Tibial nerve (tissue), 4 donors: Measurements from ENCODE around the gene FAM227A. TPM values are rescaled to one million over a fixed set of nuclear protein-coding genes. Genes with fewer than 3 reads are reported as not detected.
"Not testable (repeated sequence)": the region's sequence is repeated elsewhere in the genome, so short reads cannot be mapped to it uniquely, and the experiment has no call there.

Experiments
- DNase-seq, 2 donors: peaks; one replicate each; pipeline ENCODE4 v3.0.0-alpha.2; 2019; ENCODE audit warnings: low spot score in 2 of 2
- H3K27ac ChIP-seq, 4 donors: fragments of 200-600 bp; sonication (generic) in 3 of 4; one replicate each; pipeline ENCODE4 v1.5.1; 2017 to 2019; ENCODE audit warnings: mild to moderate bottlenecking in 1 of 4
- H3K27me3 ChIP-seq, 2 donors: fragments of 200-600 bp; sonication (generic) in 1 of 2; one replicate each; pipeline versions ENCODE4 v1.5.1 to v1.6.0; 2017 to 2019
- H3K36me3 ChIP-seq, 3 donors: fragments of 200-600 bp; sonication (generic); one replicate each; pipeline ENCODE4 v1.5.1; 2018 to 2019
- H3K4me1 ChIP-seq, 4 donors: fragments of 200-600 bp; sonication (generic) in 3 of 4; one replicate each; pipeline ENCODE4 v1.5.1; 2017 to 2019
- H3K4me3 ChIP-seq, 4 donors: fragments of 200-600 bp; sonication (generic) in 3 of 4; one replicate each; pipeline ENCODE4 v1.5.1; 2017 to 2019; ENCODE audit warnings: mild to moderate bottlenecking in 1 of 4, moderate library complexity in 1 of 4
- H3K9me3 ChIP-seq, 4 donors: fragments of 200-600 bp; sonication (generic) in 3 of 4; one replicate each; pipeline ENCODE4 v1.5.1; 2017 to 2019
- EP300 ChIP-seq, 2 donors: sonication (generic); formaldehyde crosslinking; IDR thresholded peaks; one replicate each; pipeline ENCODE4 v1.6.1; 2017; ENCODE audit warnings: antibody characterized with exemption in 2 of 2, mild to moderate bottlenecking in 1 of 2
- POLR2A ChIP-seq, 2 donors: fragments of 450-650 bp; IDR thresholded peaks; one replicate each; pipeline ENCODE4 v1.6.1; 2017; ENCODE audit warnings: antibody characterized with exemption in 2 of 2, mild to moderate bottlenecking in 2 of 2, moderate library complexity in 2 of 2
- WGBS, 2 donors: methylation state at CpG; one replicate each; pipeline ENCODE4 v1.1.5; 2018; 5-methylcytosine and 5-hydroxymethylcytosine counted together
- total RNA-seq, 4 donors: library from RNA; depleted of rRNA; stranded (reverse); fragments of >200 nt; gene quantifications; one replicate each; pipeline ENCODE4 v1.1.0, GENCODE V29; 2016
- TF ChIP-seq, protein P1 (sequence below), 5 experiments: fragments of 200-600 bp in 3 of 5; fragments of 450-650 bp in 2 of 5; sonication (generic) in 3 of 5; IDR thresholded peaks; one replicate each; pipeline ENCODE4 v1.5.1; 2016 to 2019; ENCODE audit warnings: antibody characterized with exemption in 5 of 5, mild to moderate bottlenecking in 3 of 5, moderate library complexity in 2 of 5

Gene FAM227A
- total RNA-seq, 4 donors from 2014 or later = 1.3 to 10.2 (median 6.7) TPM

- Histone ChIP-seq H3K27me3 (no peaks in the 10 kb centered on the region), H3K9me3 (no peaks in the 10 kb centered on the region)
- WGBS, 2 donors = 70 to 77% methylated on average over 4 of the region's 4 CpGs
These were observed 32.8 kb downstream of the FAM227A start for GRCh38 chr22:38623351-38623750.

GRCh38 chr22:38618682-38619081, 37.5 kb downstream of the FAM227A start:
- H3K9me3 ChIP-seq = no peaks in the 10 kb centered on the region
- H3K4me3 ChIP-seq = no peak overlapping the region
- H3K27ac ChIP-seq = no peak overlapping the region
- DNase-seq = no peak
- peaks cover 0 to 6% (median 0%) of the 10 kb centered on the region in 3 donors for H3K36me3 ChIP-seq
- H3K4me1 ChIP-seq = no peaks in the 10 kb centered on the region
- 95 to 96% methylated on average over 2 of the region's 2 CpGs for WGBS, 2 donors
- H3K27me3 ChIP-seq = no peaks in the 10 kb centered on the region
- TF ChIP-seq EP300 (IDR thresholded peaks at IDR 0.05) (no peak), POLR2A (IDR thresholded peaks at IDR 0.05) (no peak)
- TF ChIP-seq, protein P1, sequence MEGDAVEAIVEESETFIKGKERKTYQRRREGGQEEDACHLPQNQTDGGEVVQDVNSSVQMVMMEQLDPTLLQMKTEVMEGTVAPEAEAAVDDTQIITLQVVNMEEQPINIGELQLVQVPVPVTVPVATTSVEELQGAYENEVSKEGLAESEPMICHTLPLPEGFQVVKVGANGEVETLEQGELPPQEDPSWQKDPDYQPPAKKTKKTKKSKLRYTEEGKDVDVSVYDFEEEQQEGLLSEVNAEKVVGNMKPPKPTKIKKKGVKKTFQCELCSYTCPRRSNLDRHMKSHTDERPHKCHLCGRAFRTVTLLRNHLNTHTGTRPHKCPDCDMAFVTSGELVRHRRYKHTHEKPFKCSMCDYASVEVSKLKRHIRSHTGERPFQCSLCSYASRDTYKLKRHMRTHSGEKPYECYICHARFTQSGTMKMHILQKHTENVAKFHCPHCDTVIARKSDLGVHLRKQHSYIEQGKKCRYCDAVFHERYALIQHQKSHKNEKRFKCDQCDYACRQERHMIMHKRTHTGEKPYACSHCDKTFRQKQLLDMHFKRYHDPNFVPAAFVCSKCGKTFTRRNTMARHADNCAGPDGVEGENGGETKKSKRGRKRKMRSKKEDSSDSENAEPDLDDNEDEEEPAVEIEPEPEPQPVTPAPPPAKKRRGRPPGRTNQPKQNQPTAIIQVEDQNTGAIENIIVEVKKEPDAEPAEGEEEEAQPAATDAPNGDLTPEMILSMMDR (IDR thresholded peaks at IDR 0.05) = no peak

More at GRCh38 chr22:38623351-38623750, 32.8 kb downstream of the FAM227A start:
- Histone ChIP-seq H3K36me3 (peaks cover 0 to 3% (median 0%) of the 10 kb centered on the region in 3 donors), H3K4me1 (no peaks in the 10 kb centered on the region), H3K27ac (no peak overlapping the region), H3K4me3 (no peak overlapping the region)
- TF ChIP-seq, protein P1 (IDR thresholded peaks at IDR 0.05) = no peak
- TF ChIP-seq EP300 (IDR thresholded peaks at IDR 0.05) (no peak), POLR2A (IDR thresholded peaks at IDR 0.05) (no peak)
- DNase-seq = no peak

DNA sequence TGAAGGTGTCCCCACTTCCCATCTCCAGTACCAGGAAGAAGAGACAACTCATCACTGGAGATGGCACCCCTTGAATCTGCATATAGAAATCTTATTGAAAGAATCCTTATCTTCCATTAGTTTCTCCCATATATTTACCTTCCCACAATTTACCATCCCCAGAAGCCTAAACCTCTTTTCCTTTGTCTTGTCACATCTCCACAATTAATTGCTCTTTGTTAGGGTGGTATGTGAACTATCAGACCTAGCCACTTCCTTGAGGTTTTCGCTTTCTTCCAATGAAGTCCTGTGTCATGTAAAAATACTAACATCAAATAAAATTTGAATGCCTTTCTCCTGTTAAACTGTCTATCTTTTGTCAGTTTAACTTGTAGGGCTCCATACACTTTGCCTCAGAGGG, 37.9 kb downstream of the FAM227A start:
- Histone ChIP-seq H3K36me3 (peaks cover 0 to 6% (median 0%) of the 10 kb centered on the region in 3 donors), H3K27me3 (no peaks in the 10 kb centered on the region), H3K27ac (no peak overlapping the region), H3K4me3 (no peak overlapping the region), H3K9me3 (no peaks in the 10 kb centered on the region), H3K4me1 (no peaks in the 10 kb centered on the region)
- TF ChIP-seq, protein P1 (IDR thresholded peaks at IDR 0.05) = no peak
- TF ChIP-seq EP300 (IDR thresholded peaks at IDR 0.05) (no peak), POLR2A (IDR thresholded peaks at IDR 0.05) (no peak)
- DNase-seq = no peak
- WGBS, 2 donors = 96 to 97% methylated on average over 1 of the region's 1 CpG

DNA sequence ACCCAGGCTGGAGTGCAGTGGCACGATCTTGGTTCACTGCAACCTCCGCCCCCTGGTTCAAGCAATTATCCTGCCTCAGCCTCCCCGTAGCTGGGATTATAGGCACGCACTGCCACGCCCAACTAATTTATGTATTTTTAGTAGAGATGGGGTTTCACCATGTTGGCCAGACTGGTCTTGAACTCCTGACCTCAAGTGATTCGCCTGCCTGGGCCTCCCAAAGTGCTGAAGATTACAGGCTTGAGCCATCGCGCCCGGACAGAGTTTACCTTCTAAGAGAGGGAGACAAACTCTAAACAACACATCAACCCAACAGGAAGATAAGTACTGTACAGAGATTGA, 41.2 kb downstream of the FAM227A start:
- not testable (repeated sequence) for H3K27me3 ChIP-seq, H3K27ac ChIP-seq, DNase-seq, H3K36me3 ChIP-seq, H3K9me3 ChIP-seq, H3K4me1 ChIP-seq, H3K4me3 ChIP-seq
- 78 to 82% methylated on average over 9 of the region's 9 CpGs for WGBS, 2 donors

DNA sequence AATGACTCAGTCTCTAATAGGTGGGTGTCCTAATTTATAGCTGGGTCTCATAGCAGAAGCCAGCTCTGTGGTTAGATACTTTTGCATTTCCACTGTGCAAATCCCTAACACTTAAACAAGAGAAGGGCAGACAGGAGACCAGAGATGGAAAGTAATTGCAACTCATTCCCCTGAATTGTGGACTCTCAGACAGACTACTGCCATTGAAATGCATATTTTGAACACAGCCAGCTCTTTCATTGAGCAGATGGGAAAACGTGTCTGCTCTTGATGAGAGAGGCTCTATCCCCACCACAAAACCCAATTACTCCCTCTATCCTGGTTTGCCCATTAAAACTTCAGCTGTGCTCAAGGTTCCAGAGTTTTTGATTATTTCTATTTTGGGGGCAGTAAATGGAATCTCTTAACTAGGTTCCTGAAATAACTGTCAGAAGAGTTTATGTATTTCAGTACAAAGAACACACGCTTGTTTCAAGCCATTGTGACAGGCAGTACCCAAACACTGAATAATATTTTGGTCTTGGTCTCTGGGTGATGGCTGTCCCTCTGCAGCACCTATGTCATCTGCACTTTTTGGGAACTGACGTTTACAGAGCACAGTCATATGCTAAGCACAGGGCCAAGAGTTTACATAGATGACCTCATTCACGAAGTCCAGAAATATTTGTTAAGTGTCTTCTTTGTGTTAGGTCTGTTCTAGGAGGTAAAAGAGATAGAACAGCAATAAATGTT, 41.7 kb downstream of the FAM227A start:
- Histone ChIP-seq H3K4me1 (no peaks in the 10 kb centered on the region), H3K27ac (no peak overlapping the region), H3K27me3 (no peaks in the 10 kb centered on the region), H3K4me3 (no peak overlapping the region), H3K9me3 (no peaks in the 10 kb centered on the region), H3K36me3 (peaks cover 0 to 6% (median 0%) of the 10 kb centered on the region in 3 donors)
- WGBS, 2 donors = 49 to 54% methylated on average over 4 of the region's 4 CpGs
- DNase-seq = no peak
- TF ChIP-seq EP300 (IDR thresholded peaks at IDR 0.05) = no peak
- TF ChIP-seq, protein P1 (IDR thresholded peaks at IDR 0.05) = no peak
- TF ChIP-seq POLR2A (IDR thresholded peaks at IDR 0.05) = no peak
